ENCODE data around the gene GALE.
"Not testable (repeated sequence)": the region's sequence is repeated elsewhere in the genome, so short reads cannot be mapped to it uniquely, and the experiment has no call there.

DNA sequence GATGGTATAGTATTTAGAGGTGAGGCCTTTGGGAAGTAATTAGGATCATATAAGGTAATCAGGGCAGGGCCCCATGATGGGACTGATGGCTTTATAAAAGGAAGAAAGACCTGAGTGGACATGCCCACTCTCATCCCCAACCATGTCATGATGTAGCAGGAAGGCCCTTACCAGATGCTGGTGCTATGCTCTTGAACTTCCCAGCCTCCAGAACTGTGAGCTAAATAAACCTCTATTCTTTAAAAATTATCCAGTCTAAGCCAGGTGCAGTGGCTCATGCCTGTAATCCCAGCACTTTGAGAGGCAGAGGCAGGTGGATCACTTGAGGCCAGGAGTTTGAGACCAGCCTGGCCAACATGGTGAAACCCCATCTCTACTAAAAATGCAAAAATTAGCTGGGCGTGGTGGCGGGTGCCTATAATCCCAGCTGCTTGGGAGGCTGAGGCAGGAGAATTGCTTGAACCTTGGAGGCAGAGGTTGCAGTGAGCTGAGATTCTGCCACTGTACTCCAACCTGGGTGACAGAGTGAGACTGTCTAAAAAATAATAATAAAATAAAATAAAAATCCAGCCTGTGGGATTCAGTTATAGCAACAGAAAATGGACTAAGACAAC, 47.0 kb upstream of the GALE start:
- TF ChIP-seq, protein P1, sequence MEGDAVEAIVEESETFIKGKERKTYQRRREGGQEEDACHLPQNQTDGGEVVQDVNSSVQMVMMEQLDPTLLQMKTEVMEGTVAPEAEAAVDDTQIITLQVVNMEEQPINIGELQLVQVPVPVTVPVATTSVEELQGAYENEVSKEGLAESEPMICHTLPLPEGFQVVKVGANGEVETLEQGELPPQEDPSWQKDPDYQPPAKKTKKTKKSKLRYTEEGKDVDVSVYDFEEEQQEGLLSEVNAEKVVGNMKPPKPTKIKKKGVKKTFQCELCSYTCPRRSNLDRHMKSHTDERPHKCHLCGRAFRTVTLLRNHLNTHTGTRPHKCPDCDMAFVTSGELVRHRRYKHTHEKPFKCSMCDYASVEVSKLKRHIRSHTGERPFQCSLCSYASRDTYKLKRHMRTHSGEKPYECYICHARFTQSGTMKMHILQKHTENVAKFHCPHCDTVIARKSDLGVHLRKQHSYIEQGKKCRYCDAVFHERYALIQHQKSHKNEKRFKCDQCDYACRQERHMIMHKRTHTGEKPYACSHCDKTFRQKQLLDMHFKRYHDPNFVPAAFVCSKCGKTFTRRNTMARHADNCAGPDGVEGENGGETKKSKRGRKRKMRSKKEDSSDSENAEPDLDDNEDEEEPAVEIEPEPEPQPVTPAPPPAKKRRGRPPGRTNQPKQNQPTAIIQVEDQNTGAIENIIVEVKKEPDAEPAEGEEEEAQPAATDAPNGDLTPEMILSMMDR (IDR thresholded peaks at IDR 0.05), result not testable (repeated sequence)
- not testable (repeated sequence) for TF ChIP-seq EP300 (IDR thresholded peaks at IDR 0.05; ENCODE audit: low read depth); POLR2A (IDR thresholded peaks at IDR 0.05); POLR2AphosphoS5 (IDR thresholded peaks at IDR 0.05)
